K562 (cell line): ENCODE data around the gene LCN15. TPM values are rescaled to one million over a fixed set of nuclear protein-coding genes. Genes with fewer than 3 reads are reported as not detected.
A peak's percentile ranks its signal among the peaks of the same experiment; 100 is the strongest.

ENCODE experiments used
- BCOR ChIP-seq: fragments of 450-650 bp; IDR thresholded peaks from 2 replicates; pipeline ENCODE4 v1.6.1; 2016
- EP400 ChIP-seq: fragments of 450-650 bp; IDR thresholded peaks from 2 replicates; pipeline ENCODE4 v1.6.1; 2017; ENCODE audit warnings: antibody characterized with exemption, mild to moderate bottlenecking, moderate library complexity
- GABPB1 ChIP-seq: sonication (generic); formaldehyde crosslinking; IDR thresholded peaks from 2 replicates; pipeline ENCODE4 v1.8.0; 2022; ENCODE audit warnings: mild to moderate bottlenecking, missing genetic modification reagents
- GTF2E2 ChIP-seq: fragments of 200-800 bp; sonication (Bioruptor generic); IDR thresholded peaks from 2 replicates; pipeline ENCODE4 v1.6.1; 2016; ENCODE audit warnings: missing genetic modification characterization, missing compliant biosample characterization
- HMGN3 ChIP-seq: IDR thresholded peaks from 2 replicates; pipeline ENCODE4 v1.6.1; 2011; ENCODE audit warnings: borderline replicate concordance, low read depth, mild to moderate bottlenecking, mixed read lengths, low read length; ENCODE audit not compliant: insufficient read length; ENCODE audit errors: extremely low read depth
- JUN ChIP-seq, 2 experiments: sonication (generic) in 1 of 2; formaldehyde crosslinking in 1 of 2; IDR thresholded peaks; 2 replicates each; pipeline versions ENCODE4 v1.6.1 to v1.8.0; 2012 to 2022; ENCODE audit warnings: borderline replicate concordance in 2 of 2, mild to moderate bottlenecking in 2 of 2, improper control_type of control experiment in 1 of 2, low read depth in 1 of 2, low read length in 1 of 2, missing genetic modification reagents in 1 of 2
- MIER1 ChIP-seq: fragments of 450-650 bp; IDR thresholded peaks from 2 replicates; pipeline ENCODE4 v1.6.1; 2016; ENCODE audit warnings: antibody characterized with exemption, mild to moderate bottlenecking, low read depth
- MTA3 ChIP-seq: fragments of 450-650 bp; formaldehyde crosslinking; IDR thresholded peaks from 2 replicates; pipeline ENCODE4 v1.6.1; 2017; ENCODE audit warnings: mild to moderate bottlenecking, borderline replicate concordance
- MYC ChIP-seq, 2 experiments: fragments of 250-450 bp in 1 of 2; sonication (Bioruptor Pico) in 1 of 2; IDR thresholded peaks; 2 replicates each; pipeline versions ENCODE4 v1.5.1 to v1.6.1; 2012 to 2021; ENCODE audit warnings: low read depth in 2 of 2, borderline replicate concordance in 1 of 2, improper control_type of control experiment in 1 of 2, low read length in 1 of 2, mild to moderate bottlenecking in 1 of 2, moderate library complexity in 1 of 2
- NEUROD1 ChIP-seq: fragments of 150-350 bp; IDR thresholded peaks from 2 replicates; pipeline ENCODE4 v1.6.1; 2014; ENCODE audit warnings: borderline replicate concordance, low read length, low read depth; ENCODE audit not compliant: partially characterized antibody
- RB1 ChIP-seq: fragments of 450-650 bp; IDR thresholded peaks from 2 replicates; pipeline ENCODE4 v1.6.1; 2017; ENCODE audit warnings: low read depth, mild to moderate bottlenecking
- TAF1 ChIP-seq: IDR thresholded peaks from 2 replicates; pipeline ENCODE4 v1.6.1; 2011; ENCODE audit warnings: mild to moderate bottlenecking, low read length, moderate library complexity; ENCODE audit not compliant: insufficient read depth, control insufficient read depth, severe bottlenecking; ENCODE audit errors: extremely low read depth
- ZFX ChIP-seq: sonication (generic); formaldehyde crosslinking; IDR thresholded peaks from 2 replicates; pipeline ENCODE4 v1.8.0; 2022; ENCODE audit warnings: mild to moderate bottlenecking, missing genetic modification reagents, moderate library complexity
- ZNF143 ChIP-seq: sonication (generic); formaldehyde crosslinking; IDR thresholded peaks from 2 replicates; pipeline ENCODE4 v1.9.0; 2022; ENCODE audit warnings: mild to moderate bottlenecking, missing genetic modification reagents
- polyA plus RNA-seq, 8 experiments: library from polyadenylated mRNA; depleted of rRNA in 4 of 8; stranded (reverse) in 5 of 8; unstranded in 3 of 8; fragments of >200 nt; fragmentation: Nextera tagmentation in 2 of 8; fragmentation: Illumina TruSeq in 1 of 8; extraction: Ambion mirVana in 2 of 8; extraction: Trizol in 1 of 8; gene quantifications; 2 replicates each; pipeline versions ENCODE4 v1.2.1 to v1.2.3, GENCODE V29; 2011 to 2014; ENCODE audit warnings: inconsistent platforms in 1 of 8, missing spikeins in 1 of 8
- total RNA-seq, 7 experiments: library from RNA; depleted of rRNA in 6 of 7; stranded (reverse); fragments of >200 nt in 6 of 7; fragmentation: Illumina TruSeq in 2 of 7; extraction: Trizol in 2 of 7; gene quantifications; 2 replicates each; pipeline versions ENCODE4 v1.2.1 to v1.2.3, GENCODE V29; 2011 to 2021; ENCODE audit warnings: low replicate concordance in 1 of 7
- TF ChIP-seq, protein P1 (sequence below): fragments of 450-650 bp; IDR thresholded peaks from 2 replicates; pipeline ENCODE4 v1.6.1; 2016; ENCODE audit warnings: low read depth
- TF ChIP-seq, protein P2 (sequence below): fragments of 450-650 bp; IDR thresholded peaks from 2 replicates; pipeline ENCODE4 v1.6.1; 2016; ENCODE audit warnings: antibody characterized with exemption

Gene LCN15
- total and polyA plus RNA-seq, 9 of the 15 experiments (the other 6 are each of a cell fraction or from before 2014, with no cell fraction given), result 0.66 TPM; not detected in 8

DNA sequence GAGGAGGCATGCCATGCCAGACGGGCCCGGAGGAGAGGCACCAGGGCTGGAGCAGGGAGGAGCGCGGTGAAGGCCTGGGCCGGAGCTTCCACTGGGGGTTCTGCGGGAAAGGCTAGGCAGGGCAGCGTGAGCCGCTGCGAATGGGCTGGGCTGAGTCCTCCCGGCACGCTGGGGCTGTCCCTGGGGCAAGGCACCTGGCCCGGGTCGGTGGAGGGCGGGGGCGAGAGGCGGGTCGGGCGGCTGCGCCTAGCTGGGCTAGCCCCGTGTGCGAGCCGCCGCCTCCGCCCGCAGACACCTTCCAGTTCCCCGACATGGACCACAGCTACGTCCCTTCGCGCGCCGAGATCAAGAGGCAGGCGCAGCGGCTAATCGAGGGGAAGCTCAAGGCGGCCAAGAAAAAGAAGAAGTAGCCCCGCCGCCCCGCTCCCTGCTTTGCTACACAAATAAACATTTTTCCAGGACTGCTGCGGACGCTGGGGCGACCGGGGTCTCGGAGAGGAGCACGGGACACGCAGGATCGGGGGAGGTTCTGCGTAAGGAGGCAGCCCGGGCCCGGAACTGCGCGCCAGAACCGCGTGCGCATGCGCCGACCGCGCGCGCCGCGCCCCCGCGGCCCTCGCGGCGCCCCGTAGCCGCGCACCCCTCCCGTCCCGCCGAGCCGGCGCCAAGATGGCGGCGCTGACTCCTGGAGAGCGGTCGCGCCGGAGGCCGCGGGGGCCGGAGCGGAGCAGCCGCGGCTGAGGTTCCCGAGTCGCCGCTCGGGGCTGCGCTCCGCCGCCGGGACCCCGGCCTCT is 43.2 kb upstream of the LCN15 start, which contains the start of gene RABL6 (continued):
- TF ChIP-seq GABPB1 (peak; percentile 51), MIER1 (no peak), NEUROD1 (peak; percentile 11), JUN (IDR thresholded peaks at IDR 0.05; ENCODE audit: borderline replicate concordance, low read depth, low read length) (no peak), JUN (CRISPR knock-in tag; IDR thresholded peaks at IDR 0.05; ENCODE audit: borderline replicate concordance) (no peak), RB1 (peak; percentile 95), MYC (IDR thresholded peaks at IDR 0.05; ENCODE audit: low read depth, low read length) (peak; percentile 43; the same call in 1 of the 2 replicates), MYC (CRISPR knock-in tag; IDR thresholded peaks at IDR 0.05; ENCODE audit: borderline replicate concordance, low read depth) (no peak), MTA3 (peak; percentile 97), ZNF143 (no peak), GTF2E2 (peak; percentile 78; the same call in 1 of the 2 replicates), HMGN3 (peak; percentile 69), TAF1 (peak; percentile 97), ZFX (CRISPR knock-in tag) (peak; percentile 49), BCOR (peak; percentile 24; the same call in 1 of the 2 replicates), EP400 (peak; percentile 75)
- TF ChIP-seq, protein P1, sequence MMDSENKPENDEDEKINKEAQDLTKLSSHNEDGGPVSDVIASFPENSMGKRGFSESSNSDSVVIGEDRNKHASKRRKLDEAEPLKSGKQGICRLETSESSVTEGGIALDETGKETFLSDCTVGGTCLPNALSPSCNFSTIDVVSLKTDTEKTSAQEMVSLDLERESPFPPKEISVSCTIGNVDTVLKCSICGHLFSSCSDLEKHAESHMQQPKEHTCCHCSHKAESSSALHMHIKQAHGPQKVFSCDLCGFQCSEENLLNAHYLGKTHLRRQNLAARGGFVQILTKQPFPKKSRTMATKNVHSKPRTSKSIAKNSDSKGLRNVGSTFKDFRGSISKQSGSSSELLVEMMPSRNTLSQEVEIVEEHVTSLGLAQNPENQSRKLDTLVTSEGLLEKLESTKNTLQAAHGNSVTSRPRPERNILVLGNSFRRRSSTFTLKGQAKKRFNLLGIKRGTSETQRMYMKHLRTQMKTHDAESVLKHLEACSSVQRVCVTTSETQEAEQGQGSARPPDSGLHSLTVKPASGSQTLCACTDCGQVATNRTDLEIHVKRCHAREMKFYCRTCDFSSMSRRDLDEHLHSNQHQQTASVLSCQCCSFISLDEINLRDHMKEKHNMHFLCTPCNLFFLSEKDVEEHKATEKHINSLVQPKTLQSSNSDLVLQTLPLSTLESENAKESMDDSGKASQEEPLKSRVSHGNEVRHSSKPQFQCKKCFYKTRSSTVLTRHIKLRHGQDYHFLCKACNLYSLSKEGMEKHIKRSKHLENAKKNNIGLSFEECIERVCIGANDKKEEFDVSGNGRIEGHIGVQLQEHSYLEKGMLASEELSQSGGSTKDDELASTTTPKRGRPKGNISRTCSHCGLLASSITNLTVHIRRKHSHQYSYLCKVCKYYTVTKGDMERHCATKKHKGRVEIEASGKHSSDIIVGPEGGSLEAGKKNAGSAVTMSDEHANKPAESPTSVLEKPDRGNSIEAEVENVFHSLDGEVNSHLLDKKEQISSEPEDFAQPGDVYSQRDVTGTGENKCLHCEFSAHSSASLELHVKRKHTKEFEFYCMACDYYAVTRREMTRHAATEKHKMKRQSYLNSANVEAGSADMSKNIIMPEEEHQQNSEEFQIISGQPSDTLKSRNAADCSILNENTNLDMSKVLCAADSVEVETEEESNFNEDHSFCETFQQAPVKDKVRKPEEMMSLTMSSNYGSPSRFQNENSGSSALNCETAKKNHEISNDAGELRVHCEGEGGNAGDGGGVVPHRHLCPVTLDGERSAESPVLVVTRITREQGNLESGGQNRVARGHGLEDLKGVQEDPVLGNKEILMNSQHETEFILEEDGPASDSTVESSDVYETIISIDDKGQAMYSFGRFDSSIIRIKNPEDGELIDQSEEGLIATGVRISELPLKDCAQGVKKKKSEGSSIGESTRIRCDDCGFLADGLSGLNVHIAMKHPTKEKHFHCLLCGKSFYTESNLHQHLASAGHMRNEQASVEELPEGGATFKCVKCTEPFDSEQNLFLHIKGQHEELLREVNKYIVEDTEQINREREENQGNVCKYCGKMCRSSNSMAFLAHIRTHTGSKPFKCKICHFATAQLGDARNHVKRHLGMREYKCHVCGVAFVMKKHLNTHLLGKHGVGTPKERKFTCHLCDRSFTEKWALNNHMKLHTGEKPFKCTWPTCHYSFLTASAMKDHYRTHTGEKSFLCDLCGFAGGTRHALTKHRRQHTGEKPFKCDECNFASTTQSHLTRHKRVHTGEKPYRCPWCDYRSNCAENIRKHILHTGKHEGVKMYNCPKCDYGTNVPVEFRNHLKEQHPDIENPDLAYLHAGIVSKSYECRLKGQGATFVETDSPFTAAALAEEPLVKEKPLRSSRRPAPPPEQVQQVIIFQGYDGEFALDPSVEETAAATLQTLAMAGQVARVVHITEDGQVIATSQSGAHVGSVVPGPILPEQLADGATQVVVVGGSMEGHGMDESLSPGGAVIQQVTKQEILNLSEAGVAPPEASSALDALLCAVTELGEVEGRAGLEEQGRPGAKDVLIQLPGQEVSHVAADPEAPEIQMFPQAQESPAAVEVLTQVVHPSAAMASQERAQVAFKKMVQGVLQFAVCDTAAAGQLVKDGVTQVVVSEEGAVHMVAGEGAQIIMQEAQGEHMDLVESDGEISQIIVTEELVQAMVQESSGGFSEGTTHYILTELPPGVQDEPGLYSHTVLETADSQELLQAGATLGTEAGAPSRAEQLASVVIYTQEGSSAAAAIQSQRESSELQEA, result peak; percentile 85
- TF ChIP-seq, protein P2, sequence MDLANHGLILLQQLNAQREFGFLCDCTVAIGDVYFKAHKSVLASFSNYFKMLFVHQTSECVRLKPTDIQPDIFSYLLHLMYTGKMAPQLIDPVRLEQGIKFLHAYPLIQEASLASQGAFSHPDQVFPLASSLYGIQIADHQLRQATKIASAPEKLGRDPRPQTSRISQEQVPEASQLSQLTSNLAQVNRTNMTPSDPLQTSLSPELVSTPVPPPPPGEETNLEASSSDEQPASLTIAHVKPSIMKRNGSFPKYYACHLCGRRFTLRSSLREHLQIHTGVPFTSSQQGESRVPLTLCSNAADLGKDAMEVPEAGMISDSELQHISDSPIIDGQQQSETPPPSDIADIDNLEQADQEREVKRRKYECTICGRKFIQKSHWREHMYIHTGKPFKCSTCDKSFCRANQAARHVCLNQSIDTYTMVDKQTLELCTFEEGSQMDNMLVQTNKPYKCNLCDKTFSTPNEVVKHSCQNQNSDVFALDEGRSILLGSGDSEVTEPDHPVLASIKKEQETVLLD, result peak; percentile 67
